Measurements from ENCODE around the gene ATP5F1D. TPM values are rescaled to one million over a fixed set of nuclear protein-coding genes. Genes with fewer than 3 reads are reported as not detected.
A peak's percentile ranks its signal among the peaks of the same experiment; 100 is the strongest.

The ATP5F1D gene
- polyA plus RNA-seq, 1 donor from 2014 or later, result 339 TPM

DNA sequence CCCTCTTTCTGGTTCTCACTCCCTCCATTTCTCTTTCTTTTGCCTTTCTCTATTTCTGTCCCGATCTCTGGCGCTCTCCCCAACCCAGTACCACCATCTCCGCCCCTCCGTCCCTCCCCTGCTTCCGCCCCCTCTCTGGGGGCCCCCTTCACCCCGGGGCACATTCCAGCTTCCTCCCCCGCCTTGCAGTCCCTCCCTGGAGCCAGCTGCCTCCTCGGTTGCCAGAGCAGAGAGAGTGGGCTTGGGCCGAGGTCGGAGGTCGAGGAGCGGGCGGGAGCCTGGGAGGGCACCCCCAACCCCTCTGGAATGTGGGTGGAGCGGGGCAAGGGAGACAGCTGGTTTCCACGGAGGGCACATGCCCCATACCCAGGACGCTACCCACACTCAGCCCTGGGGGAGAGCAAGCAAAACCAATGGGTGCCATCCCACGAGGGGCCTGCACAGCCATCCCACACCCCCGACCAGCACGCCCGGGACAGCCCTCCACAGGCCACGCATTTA, 21.1 kb downstream of the ATP5F1D start:
- Mint-ChIP-seq H3K4me3 (peak overlapping the region; percentile 78 to 89 (median 82)), H3K27ac (peak overlapping the region; percentile 95 to 99 (median 99))

DNA sequence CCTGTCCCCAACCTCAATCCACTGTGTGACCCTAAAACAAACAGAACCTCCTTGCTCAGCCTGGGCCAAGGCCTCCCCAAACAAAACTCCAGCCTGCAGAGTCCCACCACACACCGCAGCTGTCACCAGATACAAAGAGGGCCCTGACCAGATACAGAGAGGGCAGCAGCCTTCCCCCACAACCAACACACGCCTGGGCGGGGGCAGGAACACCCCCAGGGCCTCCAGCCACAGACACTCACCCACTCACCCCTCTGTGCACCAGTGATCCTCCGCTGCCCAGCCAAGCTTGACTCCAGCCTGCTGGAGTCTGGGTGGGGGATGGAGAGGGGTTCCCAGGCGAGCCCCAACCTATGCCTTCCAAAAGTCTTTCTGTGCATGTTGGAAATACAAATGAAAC, 21.6 kb downstream of the ATP5F1D start:
- Mint-ChIP-seq H3K27ac (peak overlapping the region; percentile 95 to 99 (median 99)), H3K4me3 (peak overlapping the region; percentile 78 to 89 (median 82)), H3K4me1 (peaks cover 34 to 37% (median 35%) of the 10 kb centered on the region in 3 donors), H3K27me3 (peaks cover 1% of the 10 kb centered on the region), H3K36me3 (no peaks in the 10 kb centered on the region), H3K9me3 (no peaks in the 10 kb centered on the region)

More for the DNA sequence above, 21.1 kb downstream of the ATP5F1D start:
- peaks cover 1% of the 10 kb centered on the region for H3K27me3 Mint-ChIP-seq
- H3K4me1 Mint-ChIP-seq, result peaks cover 36 to 40% (median 40%) of the 10 kb centered on the region in 3 donors
- peaks cover under 1% of the 10 kb centered on the region for H3K36me3 Mint-ChIP-seq
- H3K9me3 Mint-ChIP-seq, result no peaks in the 10 kb centered on the region

DNA sequence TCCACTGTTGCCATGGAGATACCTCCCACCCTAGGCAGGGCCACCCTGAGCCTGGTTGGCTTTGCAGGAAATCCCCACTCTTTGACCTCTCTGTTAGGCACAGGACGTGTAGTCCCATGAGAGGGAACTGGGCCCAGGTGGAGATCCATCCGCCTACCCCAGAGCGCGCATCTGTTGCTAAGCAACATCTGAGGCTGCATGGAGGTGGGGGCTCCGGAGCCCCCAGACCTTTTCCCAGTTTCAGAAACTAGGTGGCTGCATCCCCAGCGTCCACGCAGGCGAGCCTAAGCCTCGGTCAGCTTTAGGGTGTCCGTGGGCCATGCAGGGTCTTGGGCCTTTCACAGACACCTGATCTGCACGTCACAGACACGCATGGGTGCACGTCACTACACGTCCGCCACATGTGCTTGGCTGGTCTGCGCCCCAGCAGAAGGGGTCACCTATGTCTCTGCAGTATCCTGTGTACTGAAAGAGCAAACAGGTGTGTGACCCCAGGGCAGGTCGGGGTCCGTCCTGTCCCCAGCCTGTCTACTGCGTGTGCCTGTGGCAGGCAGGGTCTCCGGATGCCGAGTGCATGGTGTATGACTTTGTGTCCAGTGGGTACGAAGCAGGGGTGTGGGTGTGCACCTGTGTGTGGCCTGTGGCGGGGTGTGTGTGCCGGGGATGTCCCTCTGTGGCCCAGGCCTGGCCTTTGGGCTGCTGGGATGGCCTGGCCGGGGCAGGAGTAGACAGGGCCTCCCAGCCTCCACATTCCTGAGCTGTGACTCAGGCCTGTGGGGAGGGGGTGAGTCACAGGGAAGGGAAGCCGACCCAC, 23.5 kb downstream of the ATP5F1D start:
- Mint-ChIP-seq H3K4me1 (peaks cover 27 to 38% (median 34%) of the 10 kb centered on the region in 3 donors), H3K9me3 (no peaks in the 10 kb centered on the region), H3K27me3 (peaks cover 1% of the 10 kb centered on the region), H3K4me3 (peak overlapping the region; percentile 78 to 92 (median 87)), H3K36me3 (no peaks in the 10 kb centered on the region), H3K27ac (peak overlapping the region; percentile 95 to 99 (median 99))

DNA sequence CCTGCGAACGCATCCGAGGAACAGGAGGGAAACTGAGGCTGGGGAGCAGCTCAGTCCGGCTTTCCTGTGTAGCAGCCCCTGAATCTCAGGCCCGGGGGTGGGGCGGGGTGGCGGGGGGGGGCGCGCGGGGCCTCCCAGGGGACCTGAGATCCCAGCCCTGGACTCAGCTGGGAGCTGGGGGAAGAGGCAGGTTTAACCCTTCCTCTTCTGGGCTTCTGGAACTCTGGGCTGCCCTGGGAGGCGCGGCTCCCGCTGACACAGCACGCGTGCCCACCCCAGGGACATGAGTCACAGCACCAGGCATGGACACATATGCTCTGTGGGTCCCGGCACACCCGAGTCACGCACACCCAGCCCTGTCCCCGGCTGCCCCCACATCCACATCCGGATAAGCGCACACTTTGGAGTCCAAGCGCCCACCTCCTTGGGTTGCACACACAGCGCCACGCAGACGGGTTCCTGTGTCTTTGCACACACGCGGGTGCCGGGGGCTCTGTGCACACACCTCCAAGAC, 24.1 kb downstream of the ATP5F1D start:
- Mint-ChIP-seq H3K27me3 (peaks cover 1% of the 10 kb centered on the region), H3K36me3 (no peaks in the 10 kb centered on the region), H3K27ac (peak overlapping the region; percentile 95 to 99 (median 99)), H3K4me3 (peak overlapping the region; percentile 78 to 92 (median 88)), H3K4me1 (peaks cover 33 to 41% (median 38%) of the 10 kb centered on the region in 3 donors), H3K9me3 (no peaks in the 10 kb centered on the region)

DNA sequence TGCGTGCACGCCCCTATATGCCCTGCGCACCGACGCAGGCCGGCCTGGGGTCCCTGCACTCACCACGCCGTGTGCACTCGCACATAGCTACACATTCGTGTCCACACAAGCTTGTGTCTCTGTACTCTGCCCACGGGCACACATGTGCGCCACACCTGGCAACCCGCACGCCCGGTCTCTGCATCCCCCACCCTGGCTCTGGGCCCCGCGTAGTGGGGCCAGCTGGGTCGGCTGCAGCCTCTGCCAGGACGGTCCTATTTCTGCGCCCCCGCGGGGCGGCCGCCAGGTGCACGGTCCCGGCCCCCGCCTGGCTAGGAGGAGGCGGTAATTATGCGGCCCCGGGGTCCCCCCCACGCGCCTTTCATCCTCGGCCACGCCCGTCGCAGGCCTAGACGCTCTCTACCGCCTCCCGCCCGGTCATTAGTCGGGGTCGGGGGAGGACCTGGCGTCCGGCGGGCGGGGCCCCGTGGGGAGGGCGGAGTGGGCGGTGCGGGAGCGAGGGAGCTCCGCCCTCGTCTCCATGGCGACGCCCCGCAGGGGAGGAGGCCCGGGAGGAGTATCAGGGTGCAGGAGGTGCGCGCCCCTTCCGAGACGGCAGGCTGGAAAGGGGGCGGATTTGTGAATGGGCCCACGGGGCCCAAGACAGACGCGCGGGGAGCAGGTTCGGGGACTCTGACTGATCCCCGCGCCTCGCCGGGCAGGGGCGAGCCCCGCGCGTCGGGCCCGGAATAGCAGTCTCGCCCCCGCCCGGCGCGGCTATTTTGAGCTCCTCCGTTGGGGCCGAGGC, 24.8 kb downstream of the ATP5F1D start:
- Mint-ChIP-seq H3K27me3 (peaks cover 1% of the 10 kb centered on the region), H3K4me1 (peaks cover 36 to 46% (median 41%) of the 10 kb centered on the region in 3 donors)

DNA sequence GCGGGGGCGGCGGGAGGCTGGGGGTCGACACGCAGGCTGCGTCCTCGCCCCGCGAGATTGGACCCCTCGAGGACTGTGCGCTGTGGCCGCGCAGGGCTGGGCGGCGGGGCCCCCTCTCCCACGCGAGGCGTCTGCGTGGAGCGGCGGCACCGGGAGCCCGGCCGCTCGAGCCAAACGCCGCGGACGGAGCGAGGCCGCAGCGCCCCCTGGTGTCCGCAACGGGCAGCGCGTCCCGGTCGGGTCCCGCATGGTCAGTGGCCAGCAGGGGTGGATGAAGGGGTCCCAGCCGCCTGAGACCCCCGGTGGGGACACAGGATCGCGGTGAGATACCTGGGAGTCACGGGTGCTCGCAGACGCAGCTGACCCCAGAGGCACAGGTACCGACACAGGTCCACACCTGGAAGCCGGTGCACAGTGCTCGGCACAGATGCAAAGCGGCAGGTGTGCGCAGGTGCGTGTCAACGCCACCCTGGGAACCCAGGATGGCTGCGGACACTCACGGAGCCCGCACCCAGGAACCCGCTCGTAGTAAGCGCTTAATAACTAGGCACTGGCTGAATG, 25.4 kb downstream of the ATP5F1D start:
- Mint-ChIP-seq H3K4me1 (peaks cover 32 to 43% (median 37%) of the 10 kb centered on the region in 3 donors), H3K9me3 (no peaks in the 10 kb centered on the region), H3K36me3 (peaks cover 2% of the 10 kb centered on the region), H3K4me3 (peak overlapping the region; percentile 81 to 91 (median 82)), H3K27ac (peak overlapping the region; percentile 59 to 99 (median 95)), H3K27me3 (peaks cover 1% of the 10 kb centered on the region)

More for the DNA sequence above, 24.8 kb downstream of the ATP5F1D start:
- peaks cover 2% of the 10 kb centered on the region for H3K36me3 Mint-ChIP-seq
- peak overlapping the region; percentile 95 to 99 (median 99) for H3K27ac Mint-ChIP-seq
- H3K4me3 Mint-ChIP-seq, result peak overlapping the region; percentile 78 to 91 (median 86)
- no peaks in the 10 kb centered on the region for H3K9me3 Mint-ChIP-seq

DNA sequence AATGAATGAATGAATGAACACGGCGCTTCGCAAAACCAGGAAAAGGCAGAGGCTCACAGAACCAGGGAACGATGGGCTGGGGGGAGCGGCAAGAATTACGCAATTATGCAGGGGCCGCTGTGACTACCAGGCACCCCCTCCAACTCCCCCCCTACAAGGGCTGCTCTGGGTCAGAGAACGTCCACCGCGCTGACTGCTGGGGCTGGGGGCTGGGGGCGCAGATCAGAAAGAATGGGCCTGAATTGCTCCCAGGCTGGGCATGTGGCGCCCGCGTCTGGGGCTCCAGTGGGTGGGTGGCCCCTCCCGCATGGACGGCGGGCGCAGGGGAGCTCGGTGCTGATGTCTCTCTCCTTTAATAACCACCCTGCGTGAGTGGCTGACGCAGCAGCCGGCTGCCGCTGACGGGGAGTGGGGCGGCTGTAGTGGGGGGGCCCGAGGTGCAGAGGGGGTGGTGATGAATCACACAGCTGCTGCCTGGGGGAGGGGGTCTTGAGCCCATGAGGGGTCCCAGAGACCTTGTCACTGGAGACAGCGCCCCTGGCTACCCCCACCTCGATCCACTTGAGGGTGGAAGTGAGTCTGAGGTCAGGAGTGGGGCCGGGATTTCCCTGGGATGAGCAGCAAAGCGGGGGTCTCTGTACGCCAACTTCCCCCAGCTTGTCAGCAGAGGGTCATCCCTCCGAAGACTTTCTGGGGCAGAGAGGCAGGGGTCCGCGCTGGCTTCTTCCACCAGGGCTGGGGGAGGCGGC, 26.1 kb downstream of the ATP5F1D start:
- peak overlapping the region; percentile 67 to 97 (median 88) for H3K4me3 Mint-ChIP-seq
- no peaks in the 10 kb centered on the region for H3K9me3 Mint-ChIP-seq
- peaks cover 36 to 48% (median 41%) of the 10 kb centered on the region in 3 donors for H3K4me1 Mint-ChIP-seq
- H3K27ac Mint-ChIP-seq, result peak overlapping the region; percentile 64 to 95 (median 80)
- peaks cover 1% of the 10 kb centered on the region for H3K27me3 Mint-ChIP-seq
- peaks cover 2% of the 10 kb centered on the region for H3K36me3 Mint-ChIP-seq

DNA sequence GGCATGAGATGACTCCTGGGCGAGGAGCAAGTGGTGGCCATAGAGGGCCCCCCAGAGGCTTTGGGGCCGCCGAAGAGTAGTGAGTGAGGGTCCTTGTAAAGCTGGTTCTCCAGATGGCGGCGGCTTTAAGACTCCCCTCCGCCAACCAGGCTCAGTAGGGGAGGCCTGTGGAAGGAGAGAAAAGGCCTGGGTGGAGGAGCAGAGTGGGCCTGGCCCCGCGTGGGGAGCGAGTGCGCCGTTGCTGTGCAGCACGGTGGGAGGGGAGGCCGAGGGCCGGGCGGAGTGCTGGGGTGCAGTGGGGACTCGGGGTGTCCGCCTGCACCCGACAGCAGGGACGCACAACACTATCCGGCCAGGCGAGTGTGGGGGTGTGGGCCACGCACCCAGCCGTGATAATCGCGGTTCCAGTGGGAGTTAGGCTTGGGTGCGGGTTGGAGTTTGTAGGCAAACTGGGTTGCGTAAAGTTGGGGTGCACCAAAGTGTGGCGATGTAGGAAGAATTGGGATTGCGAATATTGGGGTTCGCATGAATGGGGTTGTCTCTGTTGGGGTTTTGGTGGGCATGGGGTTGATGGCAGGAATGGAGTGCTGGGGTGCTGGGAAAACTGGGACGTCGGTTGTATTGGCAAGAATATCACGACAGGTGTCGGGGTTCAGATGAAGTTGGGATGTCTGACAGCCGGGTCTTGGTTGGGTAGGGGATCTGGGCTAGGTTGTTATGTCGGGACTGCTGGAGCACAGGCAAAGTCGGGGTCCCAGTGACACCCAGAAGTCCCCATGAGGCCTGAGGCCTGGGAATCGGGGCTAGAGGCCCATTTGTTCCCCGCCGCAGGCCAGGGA, 26.9 kb downstream of the ATP5F1D start:
- Mint-ChIP-seq H3K36me3 (peaks cover 5% of the 10 kb centered on the region), H3K9me3 (no peaks in the 10 kb centered on the region), H3K4me1 (peaks cover 32 to 46% (median 41%) of the 10 kb centered on the region in 3 donors), H3K4me3 (peak overlapping the region; percentile 75 to 97 (median 90)), H3K27me3 (no peaks in the 10 kb centered on the region), H3K27ac (peak overlapping the region; percentile 93 to 95 (median 94))

DNA sequence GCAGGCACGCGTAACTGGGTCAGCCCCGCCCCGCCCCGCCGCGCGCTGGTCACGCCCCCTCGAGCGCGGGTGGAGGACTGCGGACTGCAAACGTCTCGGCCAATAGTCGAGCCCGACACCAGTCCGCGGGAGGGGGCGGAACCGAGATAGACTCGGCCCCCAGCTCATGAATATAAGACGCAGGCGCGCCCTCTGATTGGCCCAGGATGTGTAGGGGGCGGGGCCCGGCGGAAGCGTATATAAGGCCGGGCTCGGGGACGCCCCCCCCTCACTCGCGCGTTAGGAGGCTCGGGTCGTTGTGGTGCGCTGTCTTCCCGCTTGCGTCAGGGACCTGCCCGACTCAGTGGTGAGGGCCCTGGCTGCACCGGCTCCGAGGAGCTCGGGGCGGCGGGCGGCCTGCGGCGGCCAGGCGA, 27.5 kb downstream of the ATP5F1D start, which contains the start of gene CIRBP:
Gene CIRBP, plus strand, starts transcription at position 268 of the 413 bp plus-strand sequence. CDS start 1,602 bp downstream, outside the sequence.
- peaks cover 5% of the 10 kb centered on the region for H3K36me3 Mint-ChIP-seq
- H3K27ac Mint-ChIP-seq, result peak within 1 kb of the TSS; percentile 93 to 95 (median 95)
- no peaks in the 10 kb centered on the region for H3K9me3 Mint-ChIP-seq
- peaks cover 37 to 51% (median 43%) of the 10 kb centered on the region in 3 donors for H3K4me1 Mint-ChIP-seq
- peak within 1 kb of the TSS; percentile 84 to 97 (median 94) for H3K4me3 Mint-ChIP-seq
- H3K27me3 Mint-ChIP-seq, result no peaks in the 10 kb centered on the region

DNA sequence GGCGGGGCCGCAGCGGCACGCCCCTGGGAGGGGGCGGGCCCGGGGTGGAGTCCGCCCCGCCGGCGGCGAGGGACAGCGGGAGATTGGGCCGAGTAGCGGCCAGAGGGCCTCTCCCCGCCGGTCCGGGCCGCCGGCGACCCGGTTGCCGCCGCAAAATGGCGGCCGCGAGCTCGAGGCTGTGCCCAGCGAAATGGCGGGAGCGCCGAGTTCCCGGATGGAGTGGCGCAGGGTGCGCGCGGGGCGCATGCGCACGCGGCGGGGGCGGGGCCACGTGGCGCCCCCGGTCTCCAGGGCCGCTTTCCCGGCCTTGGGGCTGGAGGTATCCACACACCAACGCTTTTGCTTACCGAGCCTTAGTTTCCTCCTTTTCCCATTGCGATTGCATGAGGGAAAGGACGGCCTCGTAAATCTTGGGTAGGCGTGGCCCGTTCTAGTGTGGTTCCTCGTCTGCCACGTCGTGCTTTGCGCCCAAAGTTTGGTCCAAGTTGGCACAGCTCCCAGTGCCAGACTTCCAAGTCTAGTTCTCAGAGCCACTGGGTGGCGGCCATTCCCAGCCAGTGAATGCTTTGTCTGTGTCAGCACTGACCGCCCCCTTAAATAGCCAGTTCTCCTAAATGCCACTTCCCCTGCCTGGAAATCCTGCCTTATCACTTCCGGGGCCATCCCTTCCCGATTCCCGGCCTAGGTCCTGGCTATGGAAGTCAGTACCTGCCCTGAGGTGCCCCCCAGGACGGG, 28.1 kb downstream of the ATP5F1D start:
- H3K27ac Mint-ChIP-seq, result peak overlapping the region; percentile 93 to 95 (median 95)
- peaks cover 5% of the 10 kb centered on the region for H3K36me3 Mint-ChIP-seq
- no peaks in the 10 kb centered on the region for H3K9me3 Mint-ChIP-seq
- H3K4me3 Mint-ChIP-seq, result peak overlapping the region; percentile 84 to 97 (median 92)
- H3K27me3 Mint-ChIP-seq, result no peaks in the 10 kb centered on the region
- peaks cover 34 to 46% (median 41%) of the 10 kb centered on the region in 3 donors for H3K4me1 Mint-ChIP-seq

DNA sequence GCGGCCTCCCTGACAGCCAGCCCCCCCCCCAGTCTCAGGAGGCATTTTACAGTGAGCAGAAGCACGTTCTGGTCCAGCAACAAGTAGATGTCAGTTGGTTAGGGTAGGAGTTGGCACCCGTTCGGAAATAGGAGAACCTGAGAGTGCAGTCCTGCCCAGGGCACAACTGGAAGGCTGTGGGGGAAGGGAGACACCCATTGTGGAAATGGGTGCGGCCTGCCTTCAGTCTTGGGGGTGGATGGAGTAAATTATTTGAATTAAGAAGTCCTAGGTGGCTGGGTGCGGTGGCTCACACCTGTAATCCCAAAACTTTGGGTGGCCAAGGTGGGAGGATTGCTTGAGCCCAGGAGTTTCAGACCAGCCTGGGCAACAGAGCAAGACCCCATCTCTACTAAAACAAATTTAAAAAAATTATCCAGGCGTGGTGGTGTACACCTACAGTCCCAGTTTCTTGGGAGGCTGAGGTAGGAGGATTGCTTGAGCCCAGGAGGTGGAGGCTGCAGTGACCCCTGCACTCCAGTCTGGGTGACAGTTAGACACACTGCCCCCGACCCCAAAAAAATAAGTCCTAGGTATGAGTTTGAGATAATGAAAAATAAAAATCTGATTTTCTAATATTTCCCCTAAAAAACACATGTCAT, 28.8 kb downstream of the ATP5F1D start:
- Mint-ChIP-seq H3K36me3 (peaks cover 5% of the 10 kb centered on the region), H3K27ac (peak overlapping the region; percentile 93 to 95 (median 95)), H3K9me3 (no peaks in the 10 kb centered on the region), H3K4me1 (peaks cover 28 to 40% (median 38%) of the 10 kb centered on the region in 3 donors), H3K4me3 (peak overlapping the region; percentile 84 to 94 (median 90)), H3K27me3 (no peaks in the 10 kb centered on the region)

Measured in IgD-negative memory B cell (primary cell).